ENCODE data around the gene SLC25A44. TPM values are rescaled to one million over a fixed set of nuclear protein-coding genes. Genes with fewer than 3 reads are reported as not detected.

SLC25A44 gene
- total RNA-seq, 4 donors from 2014 or later: 15.7 to 40.6 (median 33.7) TPM

GRCh38 chr1:156241311-156241811 lies 47.5 kb downstream of the SLC25A44 start:
- no peaks in the 10 kb centered on the region for H3K9me3 ChIP-seq
- H3K27ac ChIP-seq: no peak overlapping the region
- DNase-seq: no peak
- no peaks in the 10 kb centered on the region for H3K27me3 ChIP-seq
- peaks cover 0 to 15% (median 10%) of the 10 kb centered on the region in 4 donors for H3K4me1 ChIP-seq
- H3K36me3 ChIP-seq: peaks cover 0 to 42% (median 0%) of the 10 kb centered on the region in 3 donors
- no peak overlapping the region for H3K4me3 ChIP-seq
- TF ChIP-seq POLR2A (IDR thresholded peaks at IDR 0.05) (no peak), CTCF (IDR thresholded peaks at IDR 0.05) (no peak)

DNA sequence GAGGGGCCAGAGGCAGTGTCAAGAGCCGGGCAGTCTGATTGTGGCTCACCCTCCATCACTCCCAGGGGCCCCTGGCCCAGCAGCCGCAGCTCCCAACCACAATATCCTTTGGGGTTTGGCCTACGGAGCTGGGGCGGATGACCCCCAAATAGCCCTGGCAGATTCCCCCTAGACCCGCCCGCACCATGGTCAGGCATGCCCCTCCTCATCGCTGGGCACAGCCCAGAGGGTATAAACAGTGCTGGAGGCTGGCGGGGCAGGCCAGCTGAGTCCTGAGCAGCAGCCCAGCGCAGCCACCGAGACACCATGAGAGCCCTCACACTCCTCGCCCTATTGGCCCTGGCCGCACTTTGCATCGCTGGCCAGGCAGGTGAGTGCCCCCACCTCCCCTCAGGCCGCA lies 48.0 kb downstream of the SLC25A44 start, which contains the start of gene BGLAP:
Gene BGLAP (plus strand): TSS at position 259 of the 400 bp plus-strand sequence. CDS start 48 bp downstream, at position 307.
- H3K9me3 ChIP-seq: no peaks in the 10 kb centered on the region
- peaks cover 0 to 18% (median 11%) of the 10 kb centered on the region in 4 donors for H3K4me1 ChIP-seq
- peaks cover 0 to 36% (median 0%) of the 10 kb centered on the region in 3 donors for H3K36me3 ChIP-seq
- DNase-seq: no peak
- H3K27ac ChIP-seq: no peak within 1 kb of the TSS
- TF ChIP-seq POLR2A (IDR thresholded peaks at IDR 0.05) (no peak), CTCF (IDR thresholded peaks at IDR 0.05) (no peak)
- no peaks in the 10 kb centered on the region for H3K27me3 ChIP-seq
- no peak within 1 kb of the TSS for H3K4me3 ChIP-seq

DNA sequence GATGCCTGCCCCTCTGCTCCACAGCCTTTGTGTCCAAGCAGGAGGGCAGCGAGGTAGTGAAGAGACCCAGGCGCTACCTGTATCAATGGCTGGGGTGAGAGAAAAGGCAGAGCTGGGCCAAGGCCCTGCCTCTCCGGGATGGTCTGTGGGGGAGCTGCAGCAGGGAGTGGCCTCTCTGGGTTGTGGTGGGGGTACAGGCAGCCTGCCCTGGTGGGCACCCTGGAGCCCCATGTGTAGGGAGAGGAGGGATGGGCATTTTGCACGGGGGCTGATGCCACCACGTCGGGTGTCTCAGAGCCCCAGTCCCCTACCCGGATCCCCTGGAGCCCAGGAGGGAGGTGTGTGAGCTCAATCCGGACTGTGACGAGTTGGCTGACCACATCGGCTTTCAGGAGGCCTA lies 48.8 kb downstream of the SLC25A44 start:
- no peak for TF ChIP-seq CTCF (IDR thresholded peaks at IDR 0.05)
- Histone ChIP-seq H3K9me3 (no peaks in the 10 kb centered on the region), H3K27me3 (no peaks in the 10 kb centered on the region), H3K27ac (no peak overlapping the region), H3K36me3 (peaks cover 0 to 32% (median 0%) of the 10 kb centered on the region in 3 donors), H3K4me3 (no peak overlapping the region), H3K4me1 (peaks cover 0 to 24% (median 11%) of the 10 kb centered on the region in 4 donors)
- no peak for DNase-seq

GRCh38 chr1:156244126-156244525 lies 50.2 kb downstream of the SLC25A44 start:
- Histone ChIP-seq H3K9me3 (no peaks in the 10 kb centered on the region), H3K27me3 (no peaks in the 10 kb centered on the region), H3K4me1 (peaks cover 0 to 24% (median 11%) of the 10 kb centered on the region in 4 donors), H3K27ac (no peak overlapping the region), H3K36me3 (peaks cover 0 to 20% (median 0%) of the 10 kb centered on the region in 3 donors), H3K4me3 (no peak overlapping the region)
- no peak for TF ChIP-seq CTCF (IDR thresholded peaks at IDR 0.05)
- no peak for TF ChIP-seq POLR2A (IDR thresholded peaks at IDR 0.05)
- DNase-seq: no peak

DNA sequence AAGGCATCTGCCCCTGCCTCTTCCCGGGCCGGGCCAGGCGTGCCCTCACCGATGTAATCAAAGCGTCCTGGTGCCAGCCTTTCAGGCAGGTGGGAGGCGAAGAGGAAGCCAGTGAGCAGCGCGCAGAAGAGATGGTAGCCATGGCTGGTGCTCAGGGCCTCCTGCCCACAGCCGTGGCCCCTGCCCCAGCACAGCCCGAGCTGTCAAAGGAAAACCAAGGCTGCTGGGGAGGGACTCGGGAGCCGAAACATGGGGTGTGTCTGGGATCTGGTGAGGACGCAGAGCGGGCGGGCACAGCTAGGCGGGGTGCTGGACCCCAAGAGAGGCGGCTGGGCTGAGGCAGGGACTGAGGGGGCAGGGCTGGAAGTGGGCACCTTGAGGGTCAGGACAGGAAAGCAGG lies 50.8 kb downstream of the SLC25A44 start:
- Histone ChIP-seq H3K36me3 (peaks cover 0 to 20% (median 0%) of the 10 kb centered on the region in 3 donors), H3K27ac (no peak overlapping the region), H3K27me3 (no peaks in the 10 kb centered on the region), H3K9me3 (no peaks in the 10 kb centered on the region), H3K4me3 (no peak overlapping the region), H3K4me1 (peaks cover 0 to 24% (median 11%) of the 10 kb centered on the region in 4 donors)
- TF ChIP-seq CTCF (IDR thresholded peaks at IDR 0.05) (no peak), POLR2A (IDR thresholded peaks at IDR 0.05) (no peak)
- no peak for DNase-seq
